Forelimb muscle (tissue), 1 donor: ENCODE measurements around the gene SSMEM1. TPM values are rescaled to one million over a fixed set of nuclear protein-coding genes. Genes with fewer than 3 reads are reported as not detected.
"Not testable (repeated sequence)": the region's sequence is repeated elsewhere in the genome, so short reads cannot be mapped to it uniquely, and the experiment has no call there.

Source experiments
- DNase-seq: peaks from one replicate; pipeline ENCODE4 v3.0.0-alpha.2; 2013; ENCODE audit warnings: low read depth
- polyA plus RNA-seq: library from polyadenylated mRNA; unstranded; fragments of 120-200 nt; gene quantifications from one replicate; pipeline ENCODE4 v1.2.1, GENCODE V29; 2013; ENCODE audit not compliant: insufficient read length

SSMEM1 gene
- polyA plus RNA-seq = not detected

DNA sequence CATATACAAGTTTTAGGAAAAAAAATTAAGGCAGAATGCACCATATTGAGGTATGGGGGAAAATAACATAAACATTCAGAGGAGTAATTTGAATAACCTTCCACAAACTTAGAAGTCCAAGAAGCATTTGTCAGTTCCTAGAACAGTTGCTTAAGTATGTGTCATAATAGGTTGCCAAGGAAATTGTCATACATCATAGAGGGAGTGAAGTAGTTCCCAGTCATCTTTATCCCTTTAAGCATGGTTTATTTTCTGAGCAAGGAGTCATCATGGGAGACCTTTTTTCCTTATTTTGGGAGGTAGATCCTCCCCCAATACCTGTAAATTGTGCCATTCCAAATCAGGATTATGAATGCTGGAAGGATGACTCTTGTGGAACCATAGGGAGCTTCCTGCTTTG is at the start of gene SSMEM1:
Gene SSMEM1, plus strand, starts transcription at position 219 of the 400 bp plus-strand sequence. Its CDS starts 51 bp downstream, at position 270.
- DNase-seq = no peak

DNA sequence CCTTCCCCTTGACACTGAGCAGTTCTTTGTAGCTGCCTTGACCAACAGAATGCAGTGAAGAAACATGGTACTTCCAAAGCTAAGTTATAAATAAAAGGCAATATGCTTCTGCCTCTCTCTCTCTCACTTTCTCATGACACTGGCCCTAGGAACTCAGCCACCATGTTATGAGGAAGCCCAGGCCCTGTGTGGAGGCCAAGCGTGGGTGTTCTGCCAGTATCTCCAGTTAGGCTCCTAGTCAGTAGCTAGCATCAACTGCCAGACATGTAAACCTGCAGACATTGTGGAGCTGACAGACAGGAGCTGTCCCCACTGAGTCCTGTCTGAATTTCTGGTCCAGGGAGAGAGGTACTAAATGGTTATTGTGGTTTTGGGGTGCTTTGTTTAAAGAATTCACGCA is 47.6 kb upstream of the SSMEM1 start:
- no peak for DNase-seq

DNA sequence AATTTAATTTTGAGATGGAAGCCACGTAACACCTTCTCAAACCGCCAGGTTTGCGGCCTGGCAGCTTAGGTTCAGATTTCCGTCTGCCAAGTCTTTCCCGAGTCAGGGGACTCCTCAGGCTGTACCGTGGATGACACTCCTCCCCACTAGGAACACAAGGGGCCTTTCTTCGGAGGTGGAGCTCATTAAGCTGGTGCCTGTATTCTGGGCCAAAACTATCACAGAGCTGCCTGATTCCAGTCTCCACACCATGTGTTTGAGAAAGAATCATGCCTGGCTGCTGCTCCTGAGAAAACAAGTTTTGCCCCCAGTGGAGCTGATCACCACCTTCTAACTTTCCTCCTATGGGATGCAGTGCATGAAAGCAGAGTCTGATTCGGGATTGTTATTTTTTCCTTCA is 47.2 kb upstream of the SSMEM1 start:
- no peak for DNase-seq

DNA sequence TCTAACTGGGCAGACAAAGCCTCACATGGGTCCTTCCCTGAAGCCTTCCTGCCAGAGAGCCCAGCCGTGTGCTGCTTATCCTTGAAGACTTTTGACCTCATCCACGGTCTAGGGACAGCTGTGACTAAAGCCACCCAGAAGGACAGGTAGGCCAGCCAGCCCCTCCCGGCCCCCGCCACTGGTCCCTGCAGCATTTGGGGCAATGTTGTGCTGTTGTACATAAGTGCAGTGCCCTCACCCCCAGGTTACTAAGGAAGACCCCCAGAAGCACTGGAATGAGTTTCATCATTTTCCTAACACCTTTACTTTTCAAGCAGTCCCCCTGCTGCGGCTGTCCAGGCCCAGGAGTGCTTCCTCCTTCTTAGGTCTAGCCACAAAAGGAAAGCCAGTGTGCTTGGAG is 45.5 kb upstream of the SSMEM1 start:
- DNase-seq = no peak

- DNase-seq = no peak
These were observed 33.3 kb upstream of the SSMEM1 start for GRCh38 chr7:130174237-130174959.

GRCh38 chr7:130178251-130178650 is 29.4 kb upstream of the SSMEM1 start:
- DNase-seq = no peak

GRCh38 chr7:130179631-130180030 is 28.0 kb upstream of the SSMEM1 start:
- DNase-seq = no peak

DNA sequence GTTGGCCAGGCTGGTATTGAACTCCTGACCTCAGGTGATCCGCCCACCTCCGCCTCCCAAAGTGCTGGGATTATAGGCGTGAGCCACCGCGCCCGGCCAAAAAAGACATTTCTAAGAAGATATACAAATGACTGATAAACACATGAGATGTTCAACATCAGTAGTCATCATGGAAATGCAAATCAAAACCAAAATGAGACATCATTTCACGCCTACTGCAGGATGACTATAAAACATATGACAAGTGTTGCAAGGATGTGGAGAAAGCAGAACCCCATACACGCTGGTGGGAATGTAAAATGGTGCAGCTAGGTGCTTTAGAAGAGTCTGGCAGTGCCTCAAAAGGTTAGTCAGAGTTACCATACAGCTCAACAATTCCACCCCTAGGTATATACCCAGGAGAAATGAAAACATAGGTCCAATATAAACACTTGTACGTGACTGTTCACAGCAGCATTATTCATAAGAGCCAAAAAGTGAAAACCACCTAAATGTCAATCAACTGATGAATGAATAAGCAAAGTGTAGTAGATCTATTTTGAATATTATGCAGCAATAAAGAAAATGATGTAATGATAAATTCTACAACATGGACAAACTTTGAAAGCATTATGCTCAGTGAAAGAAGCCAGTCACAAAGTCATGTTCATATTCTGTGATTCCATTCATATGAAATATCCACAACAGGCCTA is 26.9 kb upstream of the SSMEM1 start:
- DNase-seq = no peak

DNA sequence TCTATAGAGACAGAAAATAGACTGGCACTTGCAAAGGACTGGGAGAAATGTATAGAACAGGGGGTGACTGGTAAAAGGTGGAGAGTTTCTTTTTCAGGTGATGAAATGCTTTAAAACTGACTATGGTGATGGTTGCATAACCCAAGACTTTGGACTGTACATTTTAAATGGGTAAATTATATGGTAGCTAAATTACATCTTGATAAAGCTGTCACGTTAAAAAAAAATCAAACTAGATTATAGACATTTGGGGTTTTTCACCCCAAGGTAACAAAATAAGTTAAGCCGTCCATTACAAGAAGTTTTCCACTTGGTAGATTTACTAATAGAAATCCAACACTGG is 26.4 kb upstream of the SSMEM1 start:
- DNase-seq = no peak

- DNase-seq = no peak
These were observed 24.7 kb upstream of the SSMEM1 start for GRCh38 chr7:130182990-130183389.

- not testable (repeated sequence) for DNase-seq
These were observed 23.3 kb upstream of the SSMEM1 start for GRCh38 chr7:130184349-130184748.

DNA sequence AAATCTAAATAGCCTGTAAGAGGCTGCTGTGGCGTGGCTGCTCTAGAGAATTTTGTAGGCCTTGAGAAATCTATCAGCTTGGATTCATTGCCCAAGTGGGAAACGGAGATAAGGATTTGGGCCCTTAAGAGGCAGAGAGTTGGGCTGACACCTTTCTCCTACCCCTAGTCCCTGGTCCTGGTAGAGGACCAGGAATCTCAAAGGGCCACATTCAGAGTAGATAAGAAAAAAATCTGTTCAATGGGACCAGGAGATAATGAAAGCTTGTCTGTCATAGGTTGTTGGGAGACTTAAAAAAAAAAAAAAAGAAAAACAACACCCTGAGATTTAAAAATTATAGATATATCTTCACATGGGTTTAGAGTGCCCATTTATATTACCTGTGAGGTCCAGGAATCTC is 20.3 kb upstream of the SSMEM1 start:
- DNase-seq = no peak

- no peak for DNase-seq
These were observed 18.3 kb upstream of the SSMEM1 start for GRCh38 chr7:130189343-130189742.

DNA sequence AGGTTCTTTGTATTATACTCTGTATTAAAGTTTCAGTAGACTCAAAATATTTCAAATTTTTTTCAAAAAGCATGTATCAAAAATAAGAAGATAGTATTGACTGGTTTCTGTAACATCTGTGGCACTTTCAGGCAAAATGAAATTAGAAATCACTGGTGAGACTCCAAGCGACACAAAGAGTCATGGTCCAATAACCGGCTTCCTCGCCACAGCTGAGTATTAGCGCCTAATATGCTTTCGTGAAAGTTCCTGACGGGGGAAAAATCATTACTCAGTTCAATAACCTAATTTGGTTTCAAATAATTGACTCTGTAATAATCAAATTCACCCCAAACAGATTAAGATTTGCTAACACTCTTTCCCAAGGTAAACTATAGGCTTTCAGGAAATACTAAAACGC is 15.9 kb upstream of the SSMEM1 start:
- no peak for DNase-seq

- DNase-seq = no peak
These were observed 12.3 kb upstream of the SSMEM1 start for GRCh38 chr7:130195396-130195795.

GRCh38 chr7:130196476-130196875 is 11.2 kb upstream of the SSMEM1 start:
- DNase-seq = no peak

GRCh38 chr7:130197094-130197493 is 10.6 kb upstream of the SSMEM1 start:
- DNase-seq = no peak

DNA sequence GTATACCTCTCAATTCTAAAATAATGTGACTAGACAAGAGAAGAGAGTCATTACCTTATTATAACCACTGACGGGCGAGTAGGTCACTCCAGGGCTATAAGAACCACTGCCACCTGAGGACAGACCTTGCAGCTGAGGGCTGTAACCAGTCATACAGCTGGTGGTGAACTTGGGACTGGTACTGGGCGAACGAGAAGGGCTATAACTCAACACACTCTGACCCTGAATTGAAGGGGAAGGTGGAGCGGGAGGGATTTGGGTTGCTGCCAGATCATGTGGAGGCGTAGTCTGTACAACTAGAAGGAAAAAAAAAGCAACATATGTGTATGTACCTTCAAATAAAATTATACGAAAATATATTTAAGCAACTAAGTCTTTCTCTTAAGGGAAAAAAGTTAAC is 5.9 kb upstream of the SSMEM1 start:
- no peak for DNase-seq

DNA sequence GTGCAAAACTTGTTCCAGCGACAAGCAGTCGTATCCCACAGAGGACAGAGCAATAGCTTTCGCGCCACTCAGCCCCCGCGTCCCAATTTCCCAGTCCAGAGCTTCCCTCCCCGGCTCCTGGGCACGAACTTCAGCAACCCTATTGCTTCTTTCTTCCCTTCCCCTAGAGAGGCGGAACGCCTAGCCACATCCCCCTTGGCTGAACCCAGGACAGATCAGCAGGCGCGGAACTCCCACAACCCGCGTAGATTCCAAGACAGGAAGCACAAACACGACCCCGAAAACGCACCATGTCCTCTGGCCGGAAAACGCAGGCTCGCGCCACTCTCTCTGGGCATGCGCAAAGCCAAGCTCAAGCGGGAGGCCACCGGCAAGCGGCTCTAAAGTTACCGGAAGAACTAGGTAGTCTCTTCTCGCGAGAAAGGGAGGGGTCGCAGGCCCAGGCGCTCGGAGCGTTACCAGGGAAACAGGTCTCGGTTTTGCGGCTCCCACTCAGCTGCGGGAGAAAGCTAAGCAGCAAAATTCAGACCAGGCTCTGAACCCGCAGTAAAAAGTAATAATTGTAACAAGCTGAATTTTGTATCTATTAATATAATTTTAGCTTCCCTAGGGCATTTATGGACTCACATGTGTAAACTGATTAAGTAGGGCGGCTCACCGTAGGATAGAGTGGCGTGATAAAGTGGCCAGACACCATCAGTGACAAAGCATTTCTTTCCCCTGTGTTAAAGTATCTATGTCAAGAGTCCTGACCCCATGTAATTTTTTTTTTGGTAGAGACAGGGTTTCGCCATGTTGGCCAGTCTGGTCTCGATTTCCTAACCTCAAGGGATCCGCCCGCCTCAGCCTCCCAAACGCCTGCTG is 2.3 kb upstream of the SSMEM1 start, which contains the start of gene TMEM209:
Gene TMEM209, minus strand, starts transcription at position 323 of the 864 bp plus-strand sequence. Its CDS starts 31 bp downstream, at position 292.
- DNase-seq = peak; percentile 98

GRCh38 chr7:130207033-130207432 is 627 bp upstream of the SSMEM1 start:
- no peak for DNase-seq

DNA sequence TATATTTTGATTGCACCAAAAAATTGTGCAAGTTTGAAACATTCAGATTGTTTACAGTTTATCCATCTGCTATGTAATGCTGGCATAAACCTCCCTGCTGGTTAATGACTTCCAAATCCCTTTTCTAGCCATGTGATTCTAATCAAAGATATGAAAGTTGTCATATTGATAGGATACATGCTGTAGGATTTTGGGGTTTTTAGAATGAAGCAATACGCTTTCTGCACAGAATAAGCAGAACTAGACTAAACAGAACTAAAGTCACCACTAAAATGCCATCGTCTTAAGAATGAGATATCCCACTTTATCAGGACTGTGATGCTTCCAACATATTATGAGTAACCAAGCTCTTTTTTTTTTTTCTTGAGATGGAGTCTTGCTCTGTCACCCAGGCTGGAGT is 856 bp downstream of the SSMEM1 start:
- no peak for DNase-seq

DNA sequence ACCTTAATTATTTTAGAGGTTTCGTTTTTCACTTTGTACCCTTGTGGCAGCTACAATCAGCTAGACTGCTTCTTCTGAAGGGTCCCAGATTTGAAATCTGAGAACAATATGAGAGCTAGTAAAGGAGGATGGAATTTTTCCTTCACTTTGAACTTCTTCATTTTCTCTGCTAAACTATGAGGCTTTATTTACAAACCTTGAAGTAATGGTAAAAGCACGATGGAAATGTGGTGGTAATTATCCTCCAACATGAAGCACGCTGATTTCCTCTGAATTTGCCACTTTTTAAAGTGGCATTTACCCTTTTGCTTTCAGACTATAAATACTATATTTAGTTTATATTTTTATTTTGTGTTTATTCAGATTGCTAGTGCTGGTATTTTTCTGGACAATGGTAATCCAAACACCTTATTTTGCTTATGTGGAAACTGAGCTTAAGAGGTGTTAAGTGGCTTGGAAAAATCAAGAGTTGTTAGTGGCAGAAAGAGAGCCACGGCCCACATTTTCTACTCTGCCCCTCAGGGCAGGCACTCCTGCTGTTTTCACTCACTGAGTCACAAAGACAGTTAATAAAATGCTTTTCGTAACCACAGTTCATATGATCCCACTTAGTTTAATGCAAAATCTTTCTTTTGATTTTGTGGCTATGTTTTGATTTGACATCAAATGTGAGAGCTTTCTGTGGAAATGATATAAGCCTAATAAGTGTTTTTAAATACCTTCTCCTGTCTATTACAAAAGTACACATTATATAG is 2.7 kb downstream of the SSMEM1 start:
- no peak for DNase-seq
